Measurements from ENCODE around the gene MGAT1.

- no peak for TF ChIP-seq CTCF (conservative IDR thresholded peaks at IDR 0.05; ENCODE audit: low read depth, low read length)
- no peak for TF ChIP-seq EZH2 (IDR thresholded peaks at IDR 0.05; ENCODE audit: borderline replicate concordance, low read depth, low read length, poor library complexity, severe bottlenecking)
Measured at GRCh38 chr5:180785121-180785781, 17.4 kb downstream of the MGAT1 start.

Data from A673 (cell line).